H1 (cell line): ENCODE data around the gene CDK5R2. TPM values are rescaled to one million over a fixed set of nuclear protein-coding genes. Genes with fewer than 3 reads are reported as not detected.

Experiments used
- CTCF ChIA-PET: fragments of 300-600 bp; sonication (Branson Sonifier 250); formaldehyde crosslinking; loops from one replicate; lab custom pipeline; 2021; ENCODE audit not compliant: partially characterized antibody; lab: Charles Lee
- POLR2A ChIA-PET: fragments of 300-600 bp; sonication (Branson Sonifier 250); formaldehyde crosslinking; loops from one replicate; lab custom pipeline; 2021; ENCODE audit warnings: inconsistent platforms; ENCODE audit not compliant: partially characterized antibody; lab: Charles Lee
- DNase-seq, 2 experiments: peaks; one replicate each; pipeline versions ENCODE4 v3.0.0 to v3.0.0-alpha.2; 2010 to 2022; ENCODE audit warnings: low spot score in 2 of 2, low read depth in 1 of 2, mixed read lengths in 1 of 2
- FAIRE-seq: peaks from 2 replicates; lab custom pipeline; 2011; peaks lifted over from hg19 to GRCh38; lab: Jason Lieb, UNC
- H2AFZ ChIP-seq: 2 replicates; pipeline ENCODE4 v1.8.1; 2012; ENCODE audit warnings: low read length, inconsistent platforms
- H2AK5ac ChIP-seq: 2 replicates; pipeline ENCODE4 v1.6.1; 2013; ENCODE audit warnings: low read depth, low read length
- H2BK120ac ChIP-seq: replicated peaks from 2 replicates; pipeline ENCODE3; 2013; ENCODE audit warnings: low read depth, low read length, inconsistent platforms
- H2BK12ac ChIP-seq: 2 replicates; pipeline ENCODE4 v1.6.1; 2013; ENCODE audit warnings: low read depth, low read length
- H2BK15ac ChIP-seq: 2 replicates; pipeline ENCODE4 v1.6.1; 2013; ENCODE audit warnings: low read length
- H2BK20ac ChIP-seq: 2 replicates; pipeline ENCODE4 v1.6.1; 2013; ENCODE audit warnings: low read length
- H2BK5ac ChIP-seq: 2 replicates; pipeline ENCODE4 v1.6.1; 2013; ENCODE audit warnings: low read depth, low read length
- H3K14ac ChIP-seq: 2 replicates; pipeline ENCODE4 v1.6.1; 2013; ENCODE audit warnings: inconsistent platforms; ENCODE audit not compliant: insufficient read length
- H3K18ac ChIP-seq: 2 replicates; pipeline ENCODE4 v1.6.1; 2013; ENCODE audit warnings: low read length; ENCODE audit errors: extremely low read depth
- H3K23ac ChIP-seq: 2 replicates; pipeline ENCODE4 v1.6.1; 2013; ENCODE audit warnings: inconsistent platforms; ENCODE audit not compliant: insufficient read length
- H3K23me2 ChIP-seq: 2 replicates; pipeline ENCODE4 v1.6.1; 2013; ENCODE audit warnings: low read depth, low read length
- H3K27ac ChIP-seq: 2 replicates; pipeline ENCODE4 v1.6.1; 2011; ENCODE audit warnings: low read depth, low read length, inconsistent platforms
- H3K27me3 ChIP-seq, 4 experiments: replicated peaks in 1 of 4; 1 replicate in 1 of 4; 2 replicates in 3 of 4; pipeline versions ENCODE4 v1.6.1 to v1.8.1; 2011 to 2013; ENCODE audit warnings: low read length in 3 of 4, mild to moderate bottlenecking in 3 of 4, inconsistent platforms in 2 of 4, mixed read lengths in 2 of 4, moderate library complexity in 1 of 4; ENCODE audit not compliant: control insufficient read depth in 3 of 4, insufficient read depth in 3 of 4; ENCODE audit errors: extremely low read depth in 1 of 4
- H3K36me3 ChIP-seq, 4 experiments: 2 replicates each; pipeline versions ENCODE4 v1.6.1 to v1.8.1; 2011 to 2013; ENCODE audit warnings: mild to moderate bottlenecking in 4 of 4, low read length in 3 of 4, moderate library complexity in 2 of 4, control low read depth in 1 of 4, inconsistent platforms in 1 of 4; ENCODE audit not compliant: insufficient read depth in 4 of 4, control insufficient read depth in 2 of 4
- H3K4ac ChIP-seq: replicated peaks from 2 replicates; pipeline ENCODE3; 2013; ENCODE audit warnings: low read length, low read depth, mixed read lengths, inconsistent platforms; ENCODE audit not compliant: insufficient read length
- H3K4me1 ChIP-seq, 4 experiments: replicated peaks in 1 of 4; 1 replicate in 1 of 4; 2 replicates in 3 of 4; pipeline versions ENCODE4 v1.6.1 to v1.8.1; 2011 to 2013; ENCODE audit warnings: low read length in 3 of 4, inconsistent platforms in 2 of 4, mixed read lengths in 1 of 4; ENCODE audit not compliant: insufficient read depth in 4 of 4, control insufficient read depth in 3 of 4
- H3K4me2 ChIP-seq, 2 experiments: 2 replicates each; pipeline versions ENCODE4 v1.6.1 to v1.8.1; 2011 to 2013; ENCODE audit warnings: low read depth in 2 of 2, low read length in 2 of 2, control low read depth in 1 of 2, inconsistent platforms in 1 of 2, mild to moderate bottlenecking in 1 of 2; ENCODE audit not compliant: insufficient read depth in 1 of 2
- H3K4me3 ChIP-seq, 4 experiments: fragments of 200-600, 300-600 bp in 1 of 4; sonication (generic), shearing (Covaris generic), sonication (Bioruptor Twin) in 1 of 4; 2 replicates each; pipeline versions ENCODE4 v1.5.1 to v1.8.1; 2011 to 2016; ENCODE audit warnings: low read length in 4 of 4, low read depth in 3 of 4, control low read depth in 2 of 4, inconsistent platforms in 2 of 4, mild to moderate bottlenecking in 2 of 4, mixed read lengths in 1 of 4, moderate library complexity in 1 of 4; ENCODE audit not compliant: insufficient read depth in 2 of 4; ENCODE audit errors: extremely low read depth in 1 of 4
- H3K56ac ChIP-seq: replicated peaks from 2 replicates; pipeline ENCODE3; 2013; ENCODE audit warnings: low read depth, mild to moderate bottlenecking, mixed read lengths, low read length, inconsistent platforms; ENCODE audit not compliant: insufficient read length
- H3K79me1 ChIP-seq: 2 replicates; pipeline ENCODE4 v1.6.1; 2013; ENCODE audit warnings: low read depth, low read length, control low read depth
- H3K79me2 ChIP-seq, 2 experiments: 2 replicates each; pipeline versions ENCODE4 v1.6.1 to v1.8.1; 2012 to 2013; ENCODE audit warnings: low read length in 2 of 2, mild to moderate bottlenecking in 2 of 2, inconsistent platforms in 1 of 2; ENCODE audit not compliant: insufficient read depth in 2 of 2, control insufficient read depth in 1 of 2
- H3K9ac ChIP-seq, 4 experiments: replicated peaks in 1 of 4; 1 replicate in 1 of 4; 2 replicates in 3 of 4; pipeline versions ENCODE4 v1.6.1 to v1.8.1; 2011 to 2013; ENCODE audit warnings: low read depth in 3 of 4, low read length in 3 of 4, control low read depth in 2 of 4, mild to moderate bottlenecking in 2 of 4, moderate library complexity in 2 of 4, inconsistent platforms in 1 of 4; ENCODE audit errors: extremely low read depth in 1 of 4
- H3K9me3 ChIP-seq, 2 experiments: 2 replicates each; pipeline versions ENCODE4 v1.6.1 to v1.8.1; 2012 to 2013; ENCODE audit warnings: mild to moderate bottlenecking in 2 of 2, moderate library complexity in 2 of 2, control low read depth in 1 of 2, inconsistent platforms in 1 of 2, low read depth in 1 of 2, low read length in 1 of 2, mixed read lengths in 1 of 2; ENCODE audit not compliant: insufficient read depth in 2 of 2
- H4K20me1 ChIP-seq, 2 experiments: replicated peaks in 1 of 2; 2 replicates each; pipeline versions ENCODE3 to v1.8.1; 2011 to 2013; ENCODE audit warnings: inconsistent platforms in 2 of 2, low read length in 2 of 2, mild to moderate bottlenecking in 1 of 2; ENCODE audit not compliant: insufficient read depth in 2 of 2, control insufficient read depth in 1 of 2
- H4K5ac ChIP-seq: 2 replicates; pipeline ENCODE4 v1.6.1; 2013; ENCODE audit warnings: low read length, low read depth, mixed read lengths, inconsistent platforms; ENCODE audit not compliant: insufficient read length
- H4K8ac ChIP-seq: 2 replicates; pipeline ENCODE4 v1.8.0; 2013; ENCODE audit warnings: mild to moderate bottlenecking, moderate library complexity, low read length, inconsistent platforms; ENCODE audit not compliant: insufficient read depth; ENCODE audit errors: extremely low read depth
- H4K91ac ChIP-seq: replicated peaks from 2 replicates; pipeline ENCODE3; 2013; ENCODE audit warnings: low read length, mixed read lengths, inconsistent platforms; ENCODE audit not compliant: insufficient read length
- ATF2 ChIP-seq: IDR thresholded peaks from 2 replicates; pipeline ENCODE4 v1.6.1; 2012; ENCODE audit warnings: low read length, inconsistent platforms
- CBX8 ChIP-seq: fragments of 300-800, 300-1000 bp; sonication (generic); IDR thresholded peaks from 2 replicates; pipeline ENCODE4 v1.7.1; 2016; ENCODE audit warnings: low read depth, low read length, borderline replicate concordance
- CREB1 ChIP-seq: IDR thresholded peaks from 2 replicates; pipeline ENCODE4 v1.6.1; 2012; ENCODE audit warnings: inconsistent platforms
- GTF2F1 ChIP-seq: IDR thresholded peaks from 2 replicates; pipeline ENCODE4 v1.6.1; 2012; ENCODE audit warnings: low read depth, low read length, improper control_type of control experiment, borderline replicate concordance
- TEAD4 ChIP-seq: IDR thresholded peaks from 2 replicates; pipeline ENCODE4 v1.6.1; 2012; ENCODE audit warnings: low read depth, low read length, inconsistent platforms, mixed read lengths
- ZNF274 ChIP-seq: IDR thresholded peaks from 2 replicates; pipeline ENCODE4 v1.7.0; 2012; ENCODE audit warnings: low read length, borderline replicate concordance; ENCODE audit errors: extremely low read depth
- WGBS, 2 experiments: shearing (Covaris generic) in 1 of 2; methylation state at CpG; one replicate each; pipeline versions ENCODE4 v1.1.6 to v1.1.7; 2013 to 2015; ENCODE audit warnings: low lambda C conversion rate in 2 of 2, mixed read lengths in 2 of 2, inconsistent platforms in 1 of 2, low coverage in 1 of 2, missing lambda C conversion rate in 1 of 2; ENCODE audit not compliant: insufficient replicate concordance in 2 of 2, insufficient coverage in 1 of 2, insufficient read length in 1 of 2; ENCODE audit errors: extremely low coverage in 1 of 2, missing lambda C conversion rate in 1 of 2; 5-methylcytosine and 5-hydroxymethylcytosine counted together
- polyA plus RNA-seq, 7 experiments: library from polyadenylated mRNA; depleted of rRNA in 3 of 7; stranded (reverse) in 5 of 7; unstranded in 2 of 7; fragments of >200 nt in 5 of 7; fragments of 200-250 nt in 2 of 7; gene quantifications; 1 replicate in 5 of 7; 2 replicates in 1 of 7; 4 replicates in 1 of 7; pipeline versions ENCODE4 v1.2.1 to v1.2.3, GENCODE V29; 2011 to 2013; ENCODE audit warnings: missing spikeins in 2 of 7, mixed read lengths in 2 of 7
- total RNA-seq: library from RNA; stranded (reverse); fragmentation: NEBNext Ultra II Directional; extraction: Animal tissue kit (Norgen Biotek cat#: 25700); gene quantifications from 2 replicates; pipeline ENCODE4 v1.2.1, GENCODE V29; 2021

CDK5R2 gene
- total and polyA plus RNA-seq, 2 of the 8 experiments (the other 6 are each of a cell fraction or from before 2014, with no cell fraction given): 0.14 TPM; not detected in 1

- FAIRE-seq (no peak), DNase-seq (no peak)
- 95% methylated on average over 1 of the region's 1 CpG; no CpG with 5 or more reads in 1 of the 2 experiments for WGBS, 2 experiments
- H3K9me3 ChIP-seq: peaks cover 0 to 2% of the 10 kb centered on the region in 2 experiments; a peak in 1 of 4 replicates
- H3K4me1 ChIP-seq: peaks cover 2 to 24% (median 16%) of the 10 kb centered on the region in 4 experiments
- no peak overlapping the region; a peak in 2 of 8 replicates for H3K4me3 ChIP-seq
- TF ChIP-seq GTF2F1: no peak
- TF ChIP-seq CBX8: no peak
- TF ChIP-seq CREB1: no peak
- TF ChIP-seq ATF2: no peak
- TF ChIP-seq ZNF274: no peak
- TF ChIP-seq TEAD4: no peak
- H2BK15ac ChIP-seq: 0 out of 2 replicates have a peak overlapping the region, but pooled peaks have one; percentile 6
- H2AFZ ChIP-seq: no peak overlapping the region
- no peak overlapping the region for H3K9ac ChIP-seq
- H3K4ac ChIP-seq: no peak overlapping the region
- H2BK12ac ChIP-seq: no peak overlapping the region
- no peak overlapping the region for H3K23ac ChIP-seq
- H2BK20ac ChIP-seq: no peak overlapping the region
- peak overlapping the region; percentile 84 to 95; a peak in 2 of 4 replicates for H3K4me2 ChIP-seq
- no peak overlapping the region for H3K18ac ChIP-seq
- H3K79me2 ChIP-seq: no peaks in the 10 kb centered on the region
- no peaks in the 10 kb centered on the region for H3K79me1 ChIP-seq
- H4K8ac ChIP-seq: no peak overlapping the region
- no peak overlapping the region for H3K14ac ChIP-seq
- ChIA-PET CTCF (interaction anchor here (1.0 to 6.8 kb wide), 6 partner anchors 22 to 76 kb away, joined by 3 to 50 read pairs (median 4); no protein-coding TSS in a partner anchor), POLR2A (interaction anchor here (1.1 to 1.4 kb wide), 3 partner anchors 8 to 73 kb away, joined by 3 to 4 read pairs (median 4); no protein-coding TSS in a partner anchor)
- peaks cover 31 to 69% (median 54%) of the 10 kb centered on the region in 4 experiments for H3K27me3 ChIP-seq
- H4K20me1 ChIP-seq: peaks cover 2 to 12% of the 10 kb centered on the region in 2 experiments
- peaks cover 0 to 15% (median 0%) of the 10 kb centered on the region in 4 experiments; a peak in 1 of 8 replicates for H3K36me3 ChIP-seq
- H4K5ac ChIP-seq: no peak overlapping the region
- H3K23me2 ChIP-seq: peaks cover 12% of the 10 kb centered on the region
- H3K56ac ChIP-seq: no peak overlapping the region
- H2BK120ac ChIP-seq: no peak overlapping the region
- H2BK5ac ChIP-seq: no peak overlapping the region
- H2AK5ac ChIP-seq: 0 out of 2 replicates have a peak overlapping the region, but pooled peaks have one; percentile 15
- no peak overlapping the region for H4K91ac ChIP-seq
- no peak overlapping the region for H3K27ac ChIP-seq
These were observed 1.2 kb upstream of the CDK5R2 start for GRCh38 chr2:218958276-218958675.
